Astrocyte (in vitro differentiated cells and primary cell): ENCODE measurements around the gene ACTN2. TPM values are rescaled to one million over a fixed set of nuclear protein-coding genes. Genes with fewer than 3 reads are reported as not detected.

Experiments
- total RNA-seq: library from RNA; stranded (reverse); gene quantifications from 2 replicates; pipeline ENCODE4 v1.2.1, GENCODE V29; 2021

ACTN2 gene
- total RNA-seq, 1 donor from 2014 or later, result 0.89 TPM

Other genes with a start within 250 kb of the ACTN2 start
- 23.1 and 27.9 TPM in 2 replicates for gene LGALS8, start 162.5 kb upstream of the ACTN2 start, total RNA-seq
- 37.8 and 43.3 TPM in 2 replicates for gene HEATR1, start 82.0 kb upstream of the ACTN2 start, total RNA-seq
- 35.8 and 38.7 TPM in 2 replicates for gene MTR, start 108.8 kb downstream of the ACTN2 start, total RNA-seq